Coronary artery (tissue), 2 donors: ENCODE data around the gene RPS19BP1.

ENCODE experiments used
- DNase-seq: peaks from one replicate; pipeline ENCODE4 v3.0.0-alpha.2; 2017; ENCODE audit warnings: low spot score
- H3K27ac ChIP-seq, 2 donors: fragments of 200-600 bp; sonication (generic); one replicate each; pipeline ENCODE4 v1.5.1; 2016 to 2019
- H3K4me3 ChIP-seq: fragments of 200-600 bp; sonication (generic); 2 replicates; pipeline ENCODE4 v1.5.1; 2016; ENCODE audit warnings: mild to moderate bottlenecking, moderate library complexity
- TF ChIP-seq, protein P1 (sequence below): fragments of 200-600 bp; sonication (generic); IDR thresholded peaks from one replicate; pipeline ENCODE4 v1.5.1; 2019; ENCODE audit warnings: antibody characterized with exemption

RPS19BP1 gene

DNA sequence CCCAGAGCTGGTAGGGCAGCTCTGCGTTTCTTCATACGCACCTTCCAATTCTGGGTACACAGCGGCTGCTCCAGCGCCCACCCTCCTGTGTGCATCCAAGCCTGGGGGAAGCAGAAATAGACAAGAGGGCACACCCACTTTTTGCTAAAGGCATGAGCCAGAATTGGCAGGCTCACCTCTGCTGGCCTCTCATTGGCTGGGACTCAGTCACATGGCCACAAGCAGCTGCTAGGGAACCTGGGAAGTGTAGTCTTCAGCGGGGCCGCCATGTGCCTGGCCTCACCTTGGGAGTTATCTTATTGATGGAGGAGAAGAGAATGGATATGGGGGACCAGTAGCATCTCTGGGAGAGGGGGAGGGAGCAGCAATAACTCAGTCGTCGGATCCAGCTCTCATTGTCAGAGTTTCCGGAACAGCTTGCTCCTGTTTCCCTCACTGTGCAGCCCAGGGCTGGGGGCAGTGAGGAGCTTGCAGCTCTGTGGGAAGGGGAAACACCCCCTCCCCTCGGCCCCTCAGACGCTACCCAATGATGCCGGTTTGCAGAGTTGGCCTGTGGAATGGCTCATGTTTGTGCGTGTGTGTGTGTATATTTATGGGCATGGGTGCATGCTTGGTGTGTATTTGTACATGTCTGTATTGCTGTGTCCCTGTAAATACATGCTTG lies 42.3 kb downstream of the RPS19BP1 start:
- Histone ChIP-seq H3K27ac (no peak overlapping the region), H3K4me3 (no peak overlapping the region)
- TF ChIP-seq, protein P1, sequence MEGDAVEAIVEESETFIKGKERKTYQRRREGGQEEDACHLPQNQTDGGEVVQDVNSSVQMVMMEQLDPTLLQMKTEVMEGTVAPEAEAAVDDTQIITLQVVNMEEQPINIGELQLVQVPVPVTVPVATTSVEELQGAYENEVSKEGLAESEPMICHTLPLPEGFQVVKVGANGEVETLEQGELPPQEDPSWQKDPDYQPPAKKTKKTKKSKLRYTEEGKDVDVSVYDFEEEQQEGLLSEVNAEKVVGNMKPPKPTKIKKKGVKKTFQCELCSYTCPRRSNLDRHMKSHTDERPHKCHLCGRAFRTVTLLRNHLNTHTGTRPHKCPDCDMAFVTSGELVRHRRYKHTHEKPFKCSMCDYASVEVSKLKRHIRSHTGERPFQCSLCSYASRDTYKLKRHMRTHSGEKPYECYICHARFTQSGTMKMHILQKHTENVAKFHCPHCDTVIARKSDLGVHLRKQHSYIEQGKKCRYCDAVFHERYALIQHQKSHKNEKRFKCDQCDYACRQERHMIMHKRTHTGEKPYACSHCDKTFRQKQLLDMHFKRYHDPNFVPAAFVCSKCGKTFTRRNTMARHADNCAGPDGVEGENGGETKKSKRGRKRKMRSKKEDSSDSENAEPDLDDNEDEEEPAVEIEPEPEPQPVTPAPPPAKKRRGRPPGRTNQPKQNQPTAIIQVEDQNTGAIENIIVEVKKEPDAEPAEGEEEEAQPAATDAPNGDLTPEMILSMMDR: no peak
- DNase-seq: no peak

DNA sequence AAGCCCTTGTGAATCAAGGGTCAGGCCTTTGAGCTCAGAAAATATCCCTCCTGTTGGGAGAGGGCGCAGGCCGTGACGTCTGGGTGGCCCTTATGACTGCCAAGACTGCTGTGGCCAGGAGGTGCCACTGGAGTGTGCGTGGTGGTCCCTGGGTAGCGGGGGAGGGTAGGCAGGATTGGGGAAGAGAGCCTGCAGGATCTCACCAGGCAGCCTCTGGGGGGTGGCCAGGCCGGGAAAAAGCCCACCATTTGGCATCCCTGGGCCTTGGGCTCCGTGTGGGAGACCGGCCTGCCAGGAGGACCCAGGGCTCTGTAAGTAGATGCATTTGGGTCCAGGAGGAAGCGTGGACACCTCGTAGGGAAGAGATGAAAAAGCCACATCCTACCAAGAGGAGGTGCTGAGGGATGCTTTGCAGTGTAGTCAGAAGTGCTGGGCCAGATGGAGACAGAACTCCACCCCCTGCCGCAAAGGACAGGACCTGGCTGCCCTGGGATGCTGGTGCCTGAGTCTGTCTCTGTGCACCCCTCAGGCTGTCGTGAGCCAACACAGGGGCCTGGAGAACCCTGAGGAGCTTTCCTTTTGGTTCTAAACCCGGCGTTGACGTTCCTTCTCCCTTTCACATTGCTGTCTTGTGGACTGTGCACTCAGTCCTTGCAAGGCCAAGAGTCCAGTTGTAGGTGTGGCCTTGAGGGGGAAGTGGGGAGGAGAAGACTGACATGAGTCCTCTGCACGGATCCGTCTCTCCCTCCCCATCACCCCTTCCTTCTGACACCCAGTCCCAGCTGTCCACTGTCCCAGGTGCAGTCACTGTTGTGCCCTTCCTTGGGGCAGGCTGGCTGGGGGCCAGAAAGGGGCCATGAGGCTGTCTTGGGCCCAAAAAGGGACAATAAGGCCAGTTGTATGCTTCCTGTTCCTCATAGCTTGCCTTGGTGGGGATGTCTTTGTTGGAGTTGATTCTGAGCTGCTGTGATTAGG lies 43.2 kb downstream of the RPS19BP1 start:
- Histone ChIP-seq H3K27ac (no peak overlapping the region), H3K4me3 (no peak overlapping the region)
- DNase-seq: no peak

DNA sequence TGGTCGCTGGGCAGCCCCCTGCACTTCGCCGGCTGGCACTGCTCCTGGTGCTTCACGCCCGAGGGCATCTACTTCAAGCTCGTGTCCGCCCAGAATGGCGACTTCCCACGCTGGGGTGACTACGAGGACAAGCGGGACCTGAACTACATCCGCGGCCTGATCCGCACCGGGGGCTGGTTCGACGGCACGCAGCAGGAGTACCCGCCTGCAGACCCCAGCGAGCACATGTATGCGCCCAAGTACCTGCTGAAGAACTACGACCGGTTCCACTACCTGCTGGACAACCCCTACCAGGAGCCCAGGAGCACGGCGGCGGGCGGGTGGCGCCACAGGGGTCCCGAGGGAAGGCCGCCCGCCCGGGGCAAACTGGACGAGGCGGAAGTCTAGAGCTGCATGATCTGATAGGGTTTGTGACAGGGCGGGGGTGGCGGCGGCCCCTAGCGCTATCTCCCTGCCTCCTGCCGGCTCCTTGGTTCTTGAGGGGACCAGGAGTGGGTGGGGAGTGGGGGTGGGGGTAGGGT lies 43.9 kb downstream of the RPS19BP1 start:
- TF ChIP-seq, protein P1: no peak
- no peak overlapping the region for H3K27ac ChIP-seq
- no peak for DNase-seq
- no peak overlapping the region for H3K4me3 ChIP-seq

More for the DNA sequence above, 43.2 kb downstream of the RPS19BP1 start:
- TF ChIP-seq, protein P1: no peak

DNA sequence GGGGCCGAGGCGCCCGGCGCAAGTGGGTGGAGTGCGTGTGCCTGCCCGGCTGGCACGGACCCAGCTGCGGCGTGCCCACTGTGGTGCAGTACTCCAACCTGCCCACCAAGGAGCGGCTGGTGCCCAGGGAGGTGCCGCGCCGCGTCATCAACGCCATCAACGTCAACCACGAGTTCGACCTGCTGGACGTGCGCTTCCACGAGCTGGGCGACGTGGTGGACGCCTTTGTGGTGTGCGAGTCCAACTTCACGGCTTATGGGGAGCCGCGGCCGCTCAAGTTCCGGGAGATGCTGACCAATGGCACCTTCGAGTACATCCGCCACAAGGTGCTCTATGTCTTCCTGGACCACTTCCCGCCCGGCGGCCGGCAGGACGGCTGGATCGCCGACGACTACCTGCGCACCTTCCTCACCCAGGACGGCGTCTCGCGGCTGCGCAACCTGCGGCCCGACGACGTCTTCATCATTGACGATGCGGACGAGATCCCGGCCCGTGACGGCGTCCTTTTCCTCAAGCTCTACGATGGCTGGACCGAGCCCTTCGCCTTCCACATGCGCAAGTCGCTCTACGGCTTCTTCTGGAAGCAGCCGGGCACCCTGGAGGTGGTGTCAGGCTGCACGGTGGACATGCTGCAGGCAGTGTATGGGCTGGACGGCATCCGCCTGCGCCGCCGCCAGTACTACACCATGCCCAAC lies 44.6 kb downstream of the RPS19BP1 start:
- TF ChIP-seq, protein P1: no peak
- Histone ChIP-seq H3K4me3 (no peak overlapping the region), H3K27ac (no peak overlapping the region)
- no peak for DNase-seq

DNA sequence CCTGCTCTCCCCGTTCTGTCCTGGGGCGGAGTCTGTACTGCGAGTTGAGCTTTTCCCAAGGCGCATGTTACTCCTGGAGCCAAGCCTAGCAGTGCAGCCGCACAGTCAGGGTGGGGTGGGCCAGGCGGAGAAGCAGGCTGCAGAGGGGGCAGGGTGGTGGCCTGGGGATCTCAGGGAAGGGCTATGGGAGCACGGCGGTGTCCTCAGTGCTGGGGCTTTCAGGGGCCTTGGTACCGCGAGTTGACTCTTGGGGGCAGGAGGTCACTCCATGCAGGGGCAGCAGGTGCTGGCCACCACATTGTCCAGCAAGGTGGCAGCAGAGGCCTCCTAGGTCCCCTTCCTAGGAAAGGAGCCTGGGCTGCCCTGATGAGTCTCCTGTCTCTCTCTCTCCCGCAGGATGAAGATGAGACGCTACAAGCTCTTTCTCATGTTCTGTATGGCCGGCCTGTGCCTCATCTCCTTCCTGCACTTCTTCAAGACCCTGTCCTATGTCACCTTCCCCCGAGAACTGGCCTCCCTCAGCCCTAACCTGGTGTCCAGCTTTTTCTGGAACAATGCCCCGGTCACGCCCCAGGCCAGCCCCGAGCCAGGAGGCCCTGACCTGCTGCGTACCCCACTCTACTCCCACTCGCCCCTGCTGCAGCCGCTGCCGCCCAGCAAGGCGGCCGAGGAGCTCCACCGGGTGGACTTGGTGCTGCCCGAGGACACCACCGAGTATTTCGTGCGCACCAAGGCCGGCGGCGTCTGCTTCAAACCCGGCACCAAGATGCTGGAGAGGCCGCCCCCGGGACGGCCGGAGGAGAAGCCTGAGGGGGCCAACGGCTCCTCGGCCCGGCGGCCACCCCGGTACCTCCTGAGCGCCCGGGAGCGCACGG lies 45.4 kb downstream of the RPS19BP1 start:
- H3K27ac ChIP-seq: no peak overlapping the region
- TF ChIP-seq, protein P1: no peak
- DNase-seq: no peak

DNA sequence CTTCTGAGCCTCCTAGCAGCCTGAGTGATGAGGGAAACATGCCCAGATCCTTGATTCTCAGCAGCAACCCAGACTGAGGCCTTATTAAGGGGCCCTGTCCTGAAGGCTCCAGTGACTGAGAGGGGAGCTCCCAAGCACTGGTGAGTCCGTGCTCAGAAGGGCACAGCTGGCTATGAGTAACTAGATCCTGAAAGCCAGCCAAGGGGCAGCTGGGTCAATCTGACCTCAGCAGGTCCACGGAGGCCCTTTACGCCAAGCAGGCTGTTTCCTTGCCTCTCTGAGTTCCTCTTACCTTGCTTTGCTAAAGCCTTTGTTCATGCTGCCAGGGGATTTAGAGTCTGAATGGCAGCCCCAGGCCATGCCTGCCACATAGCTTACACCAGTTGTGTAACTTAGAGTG lies 49.8 kb downstream of the RPS19BP1 start:
- Histone ChIP-seq H3K27ac (no peak overlapping the region), H3K4me3 (no peak overlapping the region)
- no peak for DNase-seq
- TF ChIP-seq, protein P1: no peak

More for the DNA sequence above, 45.4 kb downstream of the RPS19BP1 start:
- H3K4me3 ChIP-seq: no peak overlapping the region
